Liver (tissue), 3 donors: Measurements from ENCODE around the gene RBM33.

ENCODE experiments used
- CTCF ChIP-seq: fragments of 150-350 bp; IDR thresholded peaks from 2 replicates; pipeline ENCODE4 v1.5.1; 2017; ENCODE audit warnings: improper control_type of control experiment, low read depth, low read length; ENCODE audit not compliant: missing input control
- MAX ChIP-seq: IDR thresholded peaks from 2 replicates; pipeline ENCODE4 v1.6.1; 2016; ENCODE audit warnings: antibody characterized with exemption
- RAD21 ChIP-seq, 2 donors: IDR thresholded peaks; 2 replicates each; pipeline ENCODE4 v1.6.1; 2016; ENCODE audit warnings: antibody characterized with exemption in 2 of 2, mild to moderate bottlenecking in 2 of 2
- SP1 ChIP-seq: IDR thresholded peaks from 2 replicates; pipeline ENCODE4 v1.6.1; 2018; ENCODE audit warnings: antibody characterized with exemption, mild to moderate bottlenecking
- TF ChIP-seq, protein P1 (sequence below): IDR thresholded peaks from 2 replicates; pipeline ENCODE4 v1.6.1; 2016; ENCODE audit warnings: antibody characterized with exemption, mild to moderate bottlenecking
- donor health status: healthy.
- donor health status: healthy.

- no peak for TF ChIP-seq CTCF
- peak; percentile 58 to 68 for TF ChIP-seq RAD21 (IDR thresholded peaks at IDR 0.05)
- peak; percentile 99 for TF ChIP-seq SP1
- TF ChIP-seq MAX: peak; percentile 97
- TF ChIP-seq, protein P1, sequence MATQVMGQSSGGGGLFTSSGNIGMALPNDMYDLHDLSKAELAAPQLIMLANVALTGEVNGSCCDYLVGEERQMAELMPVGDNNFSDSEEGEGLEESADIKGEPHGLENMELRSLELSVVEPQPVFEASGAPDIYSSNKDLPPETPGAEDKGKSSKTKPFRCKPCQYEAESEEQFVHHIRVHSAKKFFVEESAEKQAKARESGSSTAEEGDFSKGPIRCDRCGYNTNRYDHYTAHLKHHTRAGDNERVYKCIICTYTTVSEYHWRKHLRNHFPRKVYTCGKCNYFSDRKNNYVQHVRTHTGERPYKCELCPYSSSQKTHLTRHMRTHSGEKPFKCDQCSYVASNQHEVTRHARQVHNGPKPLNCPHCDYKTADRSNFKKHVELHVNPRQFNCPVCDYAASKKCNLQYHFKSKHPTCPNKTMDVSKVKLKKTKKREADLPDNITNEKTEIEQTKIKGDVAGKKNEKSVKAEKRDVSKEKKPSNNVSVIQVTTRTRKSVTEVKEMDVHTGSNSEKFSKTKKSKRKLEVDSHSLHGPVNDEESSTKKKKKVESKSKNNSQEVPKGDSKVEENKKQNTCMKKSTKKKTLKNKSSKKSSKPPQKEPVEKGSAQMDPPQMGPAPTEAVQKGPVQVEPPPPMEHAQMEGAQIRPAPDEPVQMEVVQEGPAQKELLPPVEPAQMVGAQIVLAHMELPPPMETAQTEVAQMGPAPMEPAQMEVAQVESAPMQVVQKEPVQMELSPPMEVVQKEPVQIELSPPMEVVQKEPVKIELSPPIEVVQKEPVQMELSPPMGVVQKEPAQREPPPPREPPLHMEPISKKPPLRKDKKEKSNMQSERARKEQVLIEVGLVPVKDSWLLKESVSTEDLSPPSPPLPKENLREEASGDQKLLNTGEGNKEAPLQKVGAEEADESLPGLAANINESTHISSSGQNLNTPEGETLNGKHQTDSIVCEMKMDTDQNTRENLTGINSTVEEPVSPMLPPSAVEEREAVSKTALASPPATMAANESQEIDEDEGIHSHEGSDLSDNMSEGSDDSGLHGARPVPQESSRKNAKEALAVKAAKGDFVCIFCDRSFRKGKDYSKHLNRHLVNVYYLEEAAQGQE: peak; percentile 91
Observed at GRCh38 chr7:155618708-155619633, 25.5 kb upstream of the RBM33 start.
